Stimulated activated CD4-positive, alpha-beta T cell treated with anti-CD3 and anti-CD28 coated beads, Interleukin-12 subunit alpha, Interleukin-12 subunit beta, amount 100 ng/mL, for 48 hours (primary cell): ENCODE results near the gene LNX1.

Source experiments
- DNase-seq, 3 donors: peaks; one replicate each; pipeline ENCODE4 v3.0.0-alpha.2; 2020; ENCODE audit warnings: low read depth in 2 of 3, low spot score in 1 of 3

Gene LNX1

GRCh38 chr4:53537606-53538005, 53.7 kb downstream of the LNX1 start:
- DNase-seq: no peak

GRCh38 chr4:53536328-53536727, 55.0 kb downstream of the LNX1 start:
- no peak for DNase-seq

- no peak for DNase-seq
Measured at GRCh38 chr4:53535567-53535966, 55.7 kb downstream of the LNX1 start.

- no peak for DNase-seq
Measured at GRCh38 chr4:53534684-53535083, 56.6 kb downstream of the LNX1 start.

GRCh38 chr4:53532521-53532920, 58.8 kb downstream of the LNX1 start:
- no peak for DNase-seq

- no peak for DNase-seq
Measured at GRCh38 chr4:53531585-53532224, 59.6 kb downstream of the LNX1 start.

GRCh38 chr4:53529025-53529424, 62.3 kb downstream of the LNX1 start:
- DNase-seq: no peak

- no peak for DNase-seq
Measured at GRCh38 chr4:53527930-53528329, 63.4 kb downstream of the LNX1 start.

GRCh38 chr4:53527326-53527725, 64.0 kb downstream of the LNX1 start:
- no peak for DNase-seq

- no peak for DNase-seq
Measured at GRCh38 chr4:53522334-53522733, 69.0 kb downstream of the LNX1 start.

- no peak for DNase-seq
Measured at GRCh38 chr4:53520116-53520515, 71.2 kb downstream of the LNX1 start.

- no peak for DNase-seq
Measured at GRCh38 chr4:53518807-53519206, 72.5 kb downstream of the LNX1 start.

GRCh38 chr4:53515076-53515475, 76.2 kb downstream of the LNX1 start:
- DNase-seq: no peak

- no peak for DNase-seq
Measured at GRCh38 chr4:53514509-53514908, 76.8 kb downstream of the LNX1 start.

GRCh38 chr4:53512608-53513007, 78.7 kb downstream of the LNX1 start:
- DNase-seq: no peak

GRCh38 chr4:53511014-53511413, 80.3 kb downstream of the LNX1 start:
- no peak for DNase-seq

GRCh38 chr4:53510321-53510720, 81.0 kb downstream of the LNX1 start:
- no peak for DNase-seq

- no peak for DNase-seq
Measured at GRCh38 chr4:53508446-53508845, 82.8 kb downstream of the LNX1 start.

GRCh38 chr4:53507671-53508286, 83.5 kb downstream of the LNX1 start:
- DNase-seq: no peak

- DNase-seq: no peak
Measured at GRCh38 chr4:53507058-53507457, 84.2 kb downstream of the LNX1 start.

- DNase-seq: no peak
Measured at GRCh38 chr4:53505947-53506346, 85.3 kb downstream of the LNX1 start.

GRCh38 chr4:53502094-53502493, 89.2 kb downstream of the LNX1 start:
- no peak for DNase-seq

GRCh38 chr4:53501561-53501960, 89.7 kb downstream of the LNX1 start:
- no peak for DNase-seq
